Left ventricle myocardium inferior (tissue), 1 donor: ENCODE results near the gene TMSB4X. TPM values are rescaled to one million over a fixed set of nuclear protein-coding genes. Genes with fewer than 3 reads are reported as not detected.

Experiments
- DNase-seq: peaks from one replicate; pipeline ENCODE4 v3.0.0-alpha.2; 2020
- H3K27ac ChIP-seq: fragments of 200-600 bp; replicated peaks from 2 replicates; pipeline ENCODE4 v1.8.0; 2021
- H3K27me3 ChIP-seq: fragments of 200-600 bp; 2 replicates; pipeline ENCODE4 v1.8.0; 2021; ENCODE audit warnings: low read depth
- H3K36me3 ChIP-seq: fragments of 200-600 bp; 2 replicates; pipeline ENCODE4 v1.8.0; 2021
- H3K4me1 ChIP-seq: fragments of 200-600 bp; 2 replicates; pipeline ENCODE4 v1.8.0; 2021
- H3K4me3 ChIP-seq: fragments of 200-600 bp; 2 replicates; pipeline ENCODE4 v1.8.0; 2021; ENCODE audit warnings: mild to moderate bottlenecking, moderate library complexity
- H3K9me3 ChIP-seq: fragments of 200-600 bp; replicated peaks from 2 replicates; pipeline ENCODE4 v1.8.0; 2021
- intact Hi-C: fragments of 100-400 bp; cut with micrococcal nuclease; formaldehyde crosslinking; loops from one replicate; pipeline ENCODE4 v1.11.0; 2022
- long read RNA-seq: library from polyadenylated mRNA; unstranded; transcript quantifications from one replicate; pipeline ENCODE4 v2.0.0, GENCODE V29; 2021
- total RNA-seq: library from RNA; stranded (reverse); fragmentation: NEBNext Ultra II Directional; extraction: Animal tissue kit (Norgen Biotek cat#: 25700); gene quantifications from one replicate; pipeline ENCODE4 v1.2.1, GENCODE V29; 2021
- TF ChIP-seq, protein P1 (sequence below): fragments of 200-600 bp; IDR thresholded peaks from 2 replicates; pipeline ENCODE4 v1.8.0; 2021; ENCODE audit warnings: antibody characterized with exemption, mild to moderate bottlenecking, borderline replicate concordance
- donor health status: DM: no; HTN: yes; CAD: no; lungs with severe emphysema.

TMSB4X gene
- 955 TPM for total RNA-seq
- long read RNA-seq, transcript TMSB4X-204 (3 exons, 628 nt): major isoform, 233 of 246 reads
- long read RNA-seq, partial matches to known transcripts: 9 of 246 reads
- long read RNA-seq, other reads (novel, unspliced or antisense): 0 of 246 reads

DNA sequence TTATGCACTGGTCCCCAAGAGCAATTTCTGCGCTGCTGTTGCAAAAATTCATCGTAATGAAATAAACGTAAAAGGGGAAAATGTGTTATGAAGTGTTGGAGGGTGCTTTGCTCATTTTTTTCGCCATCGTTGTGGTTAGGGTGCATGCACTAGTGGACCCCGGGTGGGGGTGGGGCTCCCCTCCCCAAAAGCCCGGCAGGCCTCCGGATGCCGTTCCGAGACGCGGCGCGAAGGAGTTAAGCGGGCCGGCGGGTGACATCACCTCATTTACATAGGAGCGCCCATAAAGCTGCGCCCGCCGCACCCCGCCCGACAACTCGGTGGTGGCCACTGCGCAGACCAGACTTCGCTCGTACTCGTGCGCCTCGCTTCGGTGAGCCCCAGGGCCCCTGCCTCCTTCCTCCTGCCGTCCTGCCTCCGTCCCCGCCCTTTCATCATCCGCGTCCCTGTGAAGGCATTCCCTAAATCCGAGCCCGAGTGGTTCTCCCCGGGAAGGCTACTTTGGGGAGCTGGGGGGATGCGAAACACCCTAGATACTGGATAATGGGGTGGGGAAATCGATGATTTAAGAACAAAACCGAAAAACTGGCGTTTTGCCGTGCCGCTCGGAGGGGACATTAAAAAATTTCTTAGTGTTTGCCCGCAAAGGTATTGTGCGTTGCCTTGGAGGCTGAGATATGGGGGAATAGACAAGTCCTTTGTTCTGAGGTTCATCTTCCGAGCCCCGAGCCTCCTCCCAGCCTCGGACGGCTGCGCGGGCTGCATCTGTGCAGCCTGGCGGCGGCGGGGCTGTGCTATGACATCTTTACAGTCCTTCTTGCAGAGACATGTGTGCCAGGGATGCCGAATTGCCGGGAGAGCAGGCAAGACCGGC lies at the start of gene TMSB4X:
Gene TMSB4X (plus strand): TSS at position 315 of the 874 bp plus-strand sequence.
- peak within 1 kb of the TSS; percentile 94 for H3K27ac ChIP-seq
- H3K4me3 ChIP-seq: peak within 1 kb of the TSS; percentile 80
- no peaks in the 10 kb centered on the region for H3K9me3 ChIP-seq
- intact Hi-C loops: loop anchor here (10.0 kb wide), 1 partner anchor 510 kb away; no protein-coding TSS in a partner anchor
- TF ChIP-seq, protein P1, sequence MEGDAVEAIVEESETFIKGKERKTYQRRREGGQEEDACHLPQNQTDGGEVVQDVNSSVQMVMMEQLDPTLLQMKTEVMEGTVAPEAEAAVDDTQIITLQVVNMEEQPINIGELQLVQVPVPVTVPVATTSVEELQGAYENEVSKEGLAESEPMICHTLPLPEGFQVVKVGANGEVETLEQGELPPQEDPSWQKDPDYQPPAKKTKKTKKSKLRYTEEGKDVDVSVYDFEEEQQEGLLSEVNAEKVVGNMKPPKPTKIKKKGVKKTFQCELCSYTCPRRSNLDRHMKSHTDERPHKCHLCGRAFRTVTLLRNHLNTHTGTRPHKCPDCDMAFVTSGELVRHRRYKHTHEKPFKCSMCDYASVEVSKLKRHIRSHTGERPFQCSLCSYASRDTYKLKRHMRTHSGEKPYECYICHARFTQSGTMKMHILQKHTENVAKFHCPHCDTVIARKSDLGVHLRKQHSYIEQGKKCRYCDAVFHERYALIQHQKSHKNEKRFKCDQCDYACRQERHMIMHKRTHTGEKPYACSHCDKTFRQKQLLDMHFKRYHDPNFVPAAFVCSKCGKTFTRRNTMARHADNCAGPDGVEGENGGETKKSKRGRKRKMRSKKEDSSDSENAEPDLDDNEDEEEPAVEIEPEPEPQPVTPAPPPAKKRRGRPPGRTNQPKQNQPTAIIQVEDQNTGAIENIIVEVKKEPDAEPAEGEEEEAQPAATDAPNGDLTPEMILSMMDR: no peak
- DNase-seq: peak; percentile 83
- H3K4me1 ChIP-seq: peaks cover 12% of the 10 kb centered on the region
- H3K27me3 ChIP-seq: no peaks in the 10 kb centered on the region
- H3K36me3 ChIP-seq: peaks cover 8% of the 10 kb centered on the region

DNA sequence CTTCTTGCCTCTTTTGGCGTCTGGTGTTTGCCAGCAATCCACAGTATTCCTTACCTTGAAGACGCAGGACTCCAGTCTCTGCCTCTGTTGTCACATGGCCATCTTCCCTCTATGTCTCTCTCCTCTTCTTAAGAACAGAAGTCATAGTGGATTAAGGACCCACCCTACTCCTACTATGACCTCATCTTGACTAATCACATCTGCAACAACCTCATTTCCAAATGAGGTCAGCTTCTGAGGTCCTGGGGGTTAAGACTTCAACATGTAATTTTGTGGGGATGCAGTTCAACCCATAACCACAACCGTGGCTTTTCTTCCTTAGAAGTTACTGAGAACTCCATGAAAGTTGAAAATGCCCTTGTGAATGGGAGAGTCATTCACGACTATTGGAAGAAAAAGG lies 45.2 kb upstream of the TMSB4X start:
- Histone ChIP-seq H3K4me1 (no peaks in the 10 kb centered on the region), H3K4me3 (no peak overlapping the region), H3K27me3 (no peaks in the 10 kb centered on the region), H3K27ac (no peak overlapping the region), H3K9me3 (no peaks in the 10 kb centered on the region), H3K36me3 (no peaks in the 10 kb centered on the region)
- no peak for DNase-seq
- intact Hi-C loops: no loop called here
- TF ChIP-seq, protein P1: no peak

DNA sequence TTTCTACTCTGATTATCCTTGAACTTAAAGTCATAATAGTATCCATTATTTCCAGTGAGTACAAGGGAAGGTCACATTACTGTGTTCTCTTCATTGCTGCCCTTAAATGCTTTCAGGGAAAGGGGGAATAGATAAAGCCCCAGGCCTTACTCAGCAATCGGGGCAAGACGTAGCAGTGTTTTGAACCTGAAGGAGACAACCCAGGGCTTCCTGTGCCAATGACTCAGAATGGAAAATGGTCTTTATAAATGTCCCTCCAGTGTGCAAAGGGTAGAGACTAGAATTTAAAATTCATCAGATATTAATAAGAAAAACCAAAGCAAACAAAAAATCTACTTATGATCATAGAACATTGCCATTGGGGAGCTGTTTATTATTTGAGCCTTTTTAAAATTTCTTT lies 44.8 kb upstream of the TMSB4X start:
- intact Hi-C loops: no loop called here
- Histone ChIP-seq H3K9me3 (no peaks in the 10 kb centered on the region), H3K4me3 (no peak overlapping the region), H3K36me3 (no peaks in the 10 kb centered on the region), H3K4me1 (no peaks in the 10 kb centered on the region), H3K27ac (no peak overlapping the region), H3K27me3 (no peaks in the 10 kb centered on the region)
- TF ChIP-seq, protein P1: no peak
- no peak for DNase-seq

DNA sequence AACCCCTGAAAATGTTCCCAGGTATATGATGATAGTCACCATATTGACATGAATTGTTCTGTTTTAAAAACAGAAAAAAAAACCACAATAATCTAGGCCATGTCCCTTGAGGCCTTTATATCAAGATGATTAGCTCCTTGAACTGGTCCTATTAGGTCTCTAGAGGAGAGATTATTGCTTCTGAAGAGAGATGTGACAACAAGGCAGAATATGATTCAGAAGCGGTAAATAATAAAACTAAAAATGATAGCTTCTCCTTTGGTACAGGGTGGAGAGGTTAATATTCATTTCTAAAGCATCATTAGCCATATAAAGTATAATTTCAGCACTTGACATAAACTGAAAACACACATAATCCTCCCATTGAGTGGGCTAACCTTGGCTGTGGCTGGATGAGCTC lies 42.7 kb upstream of the TMSB4X start:
- intact Hi-C loops: no loop called here
- H3K27ac ChIP-seq: no peak overlapping the region
- no peak for DNase-seq
- H3K4me1 ChIP-seq: no peaks in the 10 kb centered on the region
- no peaks in the 10 kb centered on the region for H3K9me3 ChIP-seq
- H3K4me3 ChIP-seq: no peak overlapping the region
- TF ChIP-seq, protein P1: no peak
- H3K27me3 ChIP-seq: no peaks in the 10 kb centered on the region
- H3K36me3 ChIP-seq: no peaks in the 10 kb centered on the region

DNA sequence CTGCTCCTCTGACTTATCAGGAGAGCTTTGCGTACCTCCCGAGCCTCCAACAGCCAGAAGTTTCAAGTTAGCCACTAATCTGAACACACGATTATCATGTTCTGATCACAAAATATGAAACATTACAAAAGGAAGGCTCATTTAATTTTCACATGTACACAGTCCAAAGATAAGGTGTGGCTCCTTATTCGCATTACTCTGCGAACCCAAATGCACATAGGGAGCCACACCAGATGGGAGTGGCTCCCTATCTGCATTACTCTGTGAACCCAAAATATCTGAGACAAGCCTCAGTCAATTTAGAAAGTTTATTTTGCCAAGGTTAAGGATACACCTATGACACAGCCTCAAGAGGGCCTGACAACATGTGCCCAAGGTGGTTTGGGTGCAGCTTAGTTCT lies 40.1 kb upstream of the TMSB4X start:
- Histone ChIP-seq H3K4me1 (no peaks in the 10 kb centered on the region), H3K9me3 (no peaks in the 10 kb centered on the region), H3K27me3 (no peaks in the 10 kb centered on the region), H3K4me3 (no peak overlapping the region), H3K36me3 (no peaks in the 10 kb centered on the region), H3K27ac (no peak overlapping the region)
- DNase-seq: no peak
- intact Hi-C loops: no loop called here
- TF ChIP-seq, protein P1: no peak
